ENCODE results near the gene MAP7D1. TPM values are rescaled to one million over a fixed set of nuclear protein-coding genes. Genes with fewer than 3 reads are reported as not detected.

Gene MAP7D1
- polyA plus RNA-seq, 1 of the 3 experiments (the other 2 are of a cell fraction): 69.9 TPM

GRCh38 chr1:36162680-36163239 is 6.8 kb downstream of the MAP7D1 start:
- H3K9ac ChIP-seq: no peak overlapping the region
- H3K4me1 ChIP-seq (ENCODE audit: control insufficient read depth in 1 of 2, insufficient read depth in 2 of 2, low read depth in 1 of 2, low read length in 1 of 2): peaks cover 38 to 40% of the 10 kb centered on the region in 2 experiments
- ChIA-PET CTCF (interaction anchor here (0.8 to 4.8 kb wide), 5 partner anchors 12 to 264 kb away, joined by 3 to 49 read pairs (median 11); partner anchors contain the start of gene TRAPPC3), POLR2A (no interaction called here)
- no peak overlapping the region for H2AFZ ChIP-seq (ENCODE audit: low read depth)
- peaks cover 10% of the 10 kb centered on the region for H3F3A ChIP-seq (replicated peaks; ENCODE audit: insufficient read depth)
- H3K27ac ChIP-seq (ENCODE audit: low read depth in 2 of 2, low read length in 1 of 2): 0 out of 4 replicates have a peak overlapping the region, but pooled peaks of 1 of the 2 experiments have one; percentile 5
- no peaks in the 10 kb centered on the region for H3K27me3 ChIP-seq (ENCODE audit: insufficient read depth)
- WGBS (ENCODE audit: low lambda C conversion rate): 78% methylated on average over 1 of the region's 1 CpG
- H3K79me2 ChIP-seq (ENCODE audit: insufficient read depth): peaks cover 100% of the 10 kb centered on the region
- H4K20me1 ChIP-seq (ENCODE audit: insufficient read depth): peaks cover 100% of the 10 kb centered on the region
- H3K9me3 ChIP-seq: no peaks in the 10 kb centered on the region
- no peak overlapping the region for H3K4me2 ChIP-seq
- peaks cover 11 to 27% of the 10 kb centered on the region in 2 experiments for H3K36me3 ChIP-seq (replicated peaks in 1 of 2; ENCODE audit: control insufficient read depth in 1 of 2, insufficient read depth in 2 of 2, low read length in 1 of 2)
- no peaks in the 10 kb centered on the region for H3K9me2 ChIP-seq
- no peak overlapping the region for H3K4me3 ChIP-seq (ENCODE audit: low read depth in 2 of 2, low read length in 1 of 2)
- TF ChIP-seq FOSL2 (IDR thresholded peaks at IDR 0.05; ENCODE audit: borderline replicate concordance, low read depth) (no peak), PBX3 (IDR thresholded peaks at IDR 0.05) (no peak), RFX5 (IDR thresholded peaks at IDR 0.05; ENCODE audit: low read length) (no peak), RAD21 (IDR thresholded peaks at IDR 0.05; ENCODE audit: low read length) (no peak), GABPA (IDR thresholded peaks at IDR 0.05; ENCODE audit: low read depth) (no peak), JUND (IDR thresholded peaks at IDR 0.05) (no peak), FOXM1 (IDR thresholded peaks at IDR 0.05; ENCODE audit: low read depth) (no peak), USF2 (IDR thresholded peaks at IDR 0.05; ENCODE audit: borderline replicate concordance, low read depth, low read length) (no peak), TEAD4 (IDR thresholded peaks at IDR 0.05; ENCODE audit: borderline replicate concordance, insufficient read depth) (no peak), SMC3 (IDR thresholded peaks at IDR 0.05; ENCODE audit: low read depth, low read length) (no peak), IRF3 (IDR thresholded peaks at IDR 0.05; ENCODE audit: low read depth, low read length) (no peak), MAX (IDR thresholded peaks at IDR 0.05; ENCODE audit: low read depth) (no peak), REST (IDR thresholded peaks at IDR 0.05; ENCODE audit: low read depth, low read length) (no peak), RXRA (IDR thresholded peaks at IDR 0.05; ENCODE audit: borderline replicate concordance, low read depth) (no peak), FOXJ3 (CRISPR knock-in tag; IDR thresholded peaks at IDR 0.05) (no peak), EP300 (IDR thresholded peaks at IDR 0.05; ENCODE audit: borderline replicate concordance in 1 of 2, low read depth in 1 of 2, low read length in 1 of 2) (no peak), RCOR1 (IDR thresholded peaks at IDR 0.05; ENCODE audit: low read length) (no peak)
- DNase-seq: no peak

Data from SK-N-SH (cell line).